ENCODE results near the gene RUNX2.

- no peak for TF ChIP-seq CEBPB (IDR thresholded peaks at IDR 0.05; ENCODE audit: low read depth, low read length)
- TF ChIP-seq MAFK (IDR thresholded peaks at IDR 0.05; ENCODE audit: low read depth, low read length): no peak
- no peak for TF ChIP-seq SUZ12 (IDR thresholded peaks at IDR 0.05; ENCODE audit: low read length)
- TF ChIP-seq CTCF (IDR thresholded peaks at IDR 0.05; ENCODE audit: control extremely low read depth in 1 of 3, insufficient read depth in 1 of 3, low read depth in 1 of 3, low read length in 3 of 3): no peak
These were observed 150.1 kb downstream of the RUNX2 start for GRCh38 chr6:45478240-45478639.

Measured in H1 (cell line).